ENCODE measurements around the gene HLA-DPA1.

- TF ChIP-seq CTCF (IDR thresholded peaks at IDR 0.05) (no peak), POLR2A (IDR thresholded peaks at IDR 0.05) (no peak)
Observed at GRCh38 chr6:33065312-33065711, 8.1 kb downstream of the HLA-DPA1 start.
